Muscle of arm (tissue), 12 donors: ENCODE data around the gene GREB1L. TPM values are rescaled to one million over a fixed set of nuclear protein-coding genes. Genes with fewer than 3 reads are reported as not detected.

ENCODE experiments used
- DNase-seq: peaks from one replicate; pipeline ENCODE4 v3.0.0-alpha.2; 2013
- polyA plus RNA-seq, 12 donors: library from polyadenylated mRNA; unstranded; fragments of 120-200 nt; gene quantifications; one replicate each; pipeline ENCODE4 v1.2.1, GENCODE V29; 2013; ENCODE audit not compliant: insufficient read length in 12 of 12

GREB1L gene
- polyA plus RNA-seq, 12 donors, result 3.6 to 14.8 (median 11.7) TPM; not detected in 1

GRCh38 chr18:21557607-21558253, 315.7 kb downstream of the GREB1L start:
- no peak for DNase-seq

- DNase-seq, result no peak
These were observed 317.2 kb downstream of the GREB1L start for GRCh38 chr18:21559195-21559594.

- peak; percentile 27 for DNase-seq
These were observed 329.7 kb downstream of the GREB1L start for GRCh38 chr18:21571772-21572171.

Other genes with a start within 250 kb of the GREB1L start
- 10 to 100 TPM in 11 of 12 donors, not detected in 1; 27.7 to 55.8 (median 39.1) TPM for gene ROCK1, start 130.4 kb upstream of the GREB1L start, polyA plus RNA-seq